Measurements from ENCODE around the gene PAPOLG.
"Not testable (repeated sequence)": the region's sequence is repeated elsewhere in the genome, so short reads cannot be mapped to it uniquely, and the experiment has no call there.

Gene PAPOLG

GRCh38 chr2:60820416-60821132, 64.5 kb downstream of the PAPOLG start:
- H3K4me3 ChIP-seq (ENCODE audit: low read depth, low read length), result no peak overlapping the region
- no peak for DNase-seq (ENCODE audit: low read depth)

- no peak for DNase-seq (ENCODE audit: low read depth)
- H3K4me3 ChIP-seq (ENCODE audit: low read depth, low read length), result no peak overlapping the region
These were observed 65.0 kb downstream of the PAPOLG start for GRCh38 chr2:60821133-60821469.

GRCh38 chr2:60821587-60822302, 65.7 kb downstream of the PAPOLG start:
- DNase-seq (ENCODE audit: low read depth), result no peak
- no peak overlapping the region for H3K4me3 ChIP-seq (ENCODE audit: low read depth, low read length)

GRCh38 chr2:60822987-60823386, 66.9 kb downstream of the PAPOLG start:
- DNase-seq (ENCODE audit: low read depth), result no peak
- H3K4me3 ChIP-seq (ENCODE audit: low read depth, low read length), result no peak overlapping the region

- no peak overlapping the region for H3K4me3 ChIP-seq (ENCODE audit: low read depth, low read length)
- DNase-seq (ENCODE audit: low read depth), result no peak
These were observed 67.7 kb downstream of the PAPOLG start for GRCh38 chr2:60823694-60824305.

GRCh38 chr2:60825666-60826065, 69.6 kb downstream of the PAPOLG start:
- H3K4me3 ChIP-seq (ENCODE audit: low read depth, low read length), result no peak overlapping the region
- no peak for DNase-seq (ENCODE audit: low read depth)

GRCh38 chr2:60826111-60826510, 70.0 kb downstream of the PAPOLG start:
- H3K4me3 ChIP-seq (ENCODE audit: low read depth, low read length), result no peak overlapping the region
- DNase-seq (ENCODE audit: low read depth), result no peak

GRCh38 chr2:60826860-60827259, 70.8 kb downstream of the PAPOLG start:
- H3K4me3 ChIP-seq (ENCODE audit: low read depth, low read length); DNase-seq (ENCODE audit: low read depth): not testable (repeated sequence)

- H3K4me3 ChIP-seq (ENCODE audit: low read depth, low read length), result no peak overlapping the region
- no peak for DNase-seq (ENCODE audit: low read depth)
These were observed 71.3 kb downstream of the PAPOLG start for GRCh38 chr2:60827369-60827768.

GRCh38 chr2:60830991-60831390, 74.9 kb downstream of the PAPOLG start:
- DNase-seq (ENCODE audit: low read depth), result no peak
- H3K4me3 ChIP-seq (ENCODE audit: low read depth, low read length), result no peak overlapping the region

- no peak for DNase-seq (ENCODE audit: low read depth)
- no peak overlapping the region for H3K4me3 ChIP-seq (ENCODE audit: low read depth, low read length)
These were observed 75.9 kb downstream of the PAPOLG start for GRCh38 chr2:60831921-60832320.

GRCh38 chr2:60832621-60833020, 76.6 kb downstream of the PAPOLG start:
- no peak overlapping the region for H3K4me3 ChIP-seq (ENCODE audit: low read depth, low read length)
- no peak for DNase-seq (ENCODE audit: low read depth)

- no peak for DNase-seq (ENCODE audit: low read depth)
- H3K4me3 ChIP-seq (ENCODE audit: low read depth, low read length), result no peak overlapping the region
These were observed 78.2 kb downstream of the PAPOLG start for GRCh38 chr2:60834270-60834717.

GRCh38 chr2:60836491-60836890, 80.4 kb downstream of the PAPOLG start:
- no peak for DNase-seq (ENCODE audit: low read depth)
- H3K4me3 ChIP-seq (ENCODE audit: low read depth, low read length), result no peak overlapping the region

GRCh38 chr2:60837123-60837522, 81.1 kb downstream of the PAPOLG start:
- no peak overlapping the region for H3K4me3 ChIP-seq (ENCODE audit: low read depth, low read length)
- DNase-seq (ENCODE audit: low read depth), result no peak

GRCh38 chr2:60838481-60838880, 82.4 kb downstream of the PAPOLG start:
- no peak for DNase-seq (ENCODE audit: low read depth)
- no peak overlapping the region for H3K4me3 ChIP-seq (ENCODE audit: low read depth, low read length)

GRCh38 chr2:60839126-60839813, 83.2 kb downstream of the PAPOLG start:
- H3K4me3 ChIP-seq (ENCODE audit: low read depth, low read length), result no peak overlapping the region
- no peak for DNase-seq (ENCODE audit: low read depth)

GRCh38 chr2:60840880-60841279, 84.8 kb downstream of the PAPOLG start:
- no peak overlapping the region for H3K4me3 ChIP-seq (ENCODE audit: low read depth, low read length)
- DNase-seq (ENCODE audit: low read depth), result no peak

GRCh38 chr2:60843006-60843405, 86.9 kb downstream of the PAPOLG start:
- no peak overlapping the region for H3K4me3 ChIP-seq (ENCODE audit: low read depth, low read length)
- no peak for DNase-seq (ENCODE audit: low read depth)

GRCh38 chr2:60844105-60844504, 88.0 kb downstream of the PAPOLG start:
- DNase-seq (ENCODE audit: low read depth), result no peak

More at GRCh38 chr2:60844105-60844504, 88.0 kb downstream of the PAPOLG start:
- H3K4me3 ChIP-seq (ENCODE audit: low read depth, low read length), result no peak overlapping the region
